ENCODE measurements around the gene LRRC8D. TPM values are rescaled to one million over a fixed set of nuclear protein-coding genes. Genes with fewer than 3 reads are reported as not detected.

LRRC8D gene
- total RNA-seq, 1 experiment from 2014 or later, result 15.0 TPM

- ChIA-PET CTCF (no interaction called here), POLR2A (no interaction called here), RAD21 (ENCODE audit: low non-redundant PET in 1 of 2, low total read pairs in 2 of 2, uncharacterized antibody in 2 of 2, unreplicated experiment in 2 of 2) (no interaction called here)
- TF ChIP-seq SIN3A (IDR thresholded peaks at IDR 0.05; ENCODE audit: low read depth) (no peak), SRF (IDR thresholded peaks at IDR 0.05; ENCODE audit: low read depth) (no peak), SP1 (IDR thresholded peaks at IDR 0.05; ENCODE audit: low read depth) (no peak), FOSL1 (IDR thresholded peaks at IDR 0.05; ENCODE audit: low read depth) (no peak)
- Histone ChIP-seq H3K9ac (ENCODE audit: low read length) (no peak overlapping the region), H3K27me3 (ENCODE audit: insufficient read depth, low read length) (no peaks in the 10 kb centered on the region), H3K27ac (ENCODE audit: low read depth, low read length) (no peak overlapping the region), H4K20me1 (ENCODE audit: insufficient read depth) (no peaks in the 10 kb centered on the region), H2AFZ (ENCODE audit: low read depth, low read length, poor library complexity, severe bottlenecking) (no peak overlapping the region), H3K4me3 (replicated peaks in 1 of 2; ENCODE audit: low read depth in 1 of 2, low read length in 2 of 2) (no peak overlapping the region), H3K4me1 (ENCODE audit: control insufficient read depth in 1 of 2, insufficient read depth in 2 of 2, low read length in 2 of 2) (no peaks in the 10 kb centered on the region), H3K79me2 (ENCODE audit: insufficient read depth, low read length) (no peaks in the 10 kb centered on the region), H3K9me2 (ENCODE audit: insufficient read depth) (no peaks in the 10 kb centered on the region), H3K4me2 (ENCODE audit: low read length) (no peak overlapping the region), H3K9me3 (ENCODE audit: control insufficient read depth in 1 of 2, insufficient read depth in 1 of 2, low read depth in 1 of 2, low read length in 2 of 2) (0 out of 4 replicates have a peak, but pooled peaks cover 0 to 2% of the 10 kb centered on the region in 2 experiments), H3K36me3 (ENCODE audit: control insufficient read depth in 1 of 2, insufficient read depth in 2 of 2, low read length in 2 of 2) (no peaks in the 10 kb centered on the region)
- intact Hi-C loops (cut with micrococcal nuclease), result no loop called here
- ATAC-seq (no peak), DNase-seq (ENCODE audit: low read depth, low spot score) (no peak)
- no TSS peak for BruUV-seq (replicated peaks)
These were observed 141.9 kb downstream of the LRRC8D start for GRCh38 chr1:89962742-89963075.

- ChIA-PET RAD21 (ENCODE audit: low non-redundant PET in 1 of 2, low total read pairs in 2 of 2, uncharacterized antibody in 2 of 2, unreplicated experiment in 2 of 2) (no interaction called here), POLR2A (no interaction called here), CTCF (no interaction called here)
- H3K27ac ChIP-seq (ENCODE audit: low read depth, low read length), result no peak overlapping the region
- ATAC-seq (no peak), DNase-seq (ENCODE audit: low read depth, low spot score) (no peak)
- no peak overlapping the region for H2AFZ ChIP-seq (ENCODE audit: low read depth, low read length, poor library complexity, severe bottlenecking)
- no peaks in the 10 kb centered on the region for H3K36me3 ChIP-seq (ENCODE audit: control insufficient read depth in 1 of 2, insufficient read depth in 2 of 2, low read length in 2 of 2)
- no peaks in the 10 kb centered on the region for H3K4me1 ChIP-seq (ENCODE audit: control insufficient read depth in 1 of 2, insufficient read depth in 2 of 2, low read length in 2 of 2)
- H4K20me1 ChIP-seq (ENCODE audit: insufficient read depth), result no peaks in the 10 kb centered on the region
- no peak overlapping the region for H3K9ac ChIP-seq (ENCODE audit: low read length)
- H3K27me3 ChIP-seq (ENCODE audit: insufficient read depth, low read length), result no peaks in the 10 kb centered on the region
- no peaks in the 10 kb centered on the region for H3K9me2 ChIP-seq (ENCODE audit: insufficient read depth)
- H3K4me2 ChIP-seq (ENCODE audit: low read length), result no peak overlapping the region
- no peaks in the 10 kb centered on the region for H3K79me2 ChIP-seq (ENCODE audit: insufficient read depth, low read length)
- H3K4me3 ChIP-seq (replicated peaks in 1 of 2; ENCODE audit: low read depth in 1 of 2, low read length in 2 of 2), result no peak overlapping the region
- no peak for TF ChIP-seq CEBPB (IDR thresholded peaks at IDR 0.05; ENCODE audit: low read depth)
- TF ChIP-seq REST (IDR thresholded peaks at IDR 0.05; ENCODE audit: low read depth), result no peak
- TF ChIP-seq CTCF (IDR thresholded peaks at IDR 0.05 in 2 of 3, conservative IDR thresholded peaks at IDR 0.05 in 1 of 3; ENCODE audit: borderline replicate concordance in 1 of 3, insufficient read depth in 1 of 3, low read depth in 2 of 3, low read length in 2 of 3), result no peak
- TF ChIP-seq EZH2phosphoT487 (IDR thresholded peaks at IDR 0.05; ENCODE audit: borderline replicate concordance), result no peak
- TF ChIP-seq CBX3 (IDR thresholded peaks at IDR 0.05; ENCODE audit: low read depth), result no peak
- TF ChIP-seq TCF7L2 (IDR thresholded peaks at IDR 0.05; ENCODE audit: borderline replicate concordance, extremely low read depth, insufficient read depth, insufficient read length), result no peak
- no peak for TF ChIP-seq EGR1 (IDR thresholded peaks at IDR 0.05; ENCODE audit: low read depth)
- TF ChIP-seq MAX (IDR thresholded peaks at IDR 0.05), result no peak
- TF ChIP-seq ZFX (IDR thresholded peaks at IDR 0.05), result no peak
- no peak for TF ChIP-seq RAD21 (IDR thresholded peaks at IDR 0.05; ENCODE audit: low read depth)
- no peak for TF ChIP-seq SRF (IDR thresholded peaks at IDR 0.05; ENCODE audit: low read depth)
- TF ChIP-seq YY1 (IDR thresholded peaks at IDR 0.05; ENCODE audit: extremely low read depth, insufficient replicate concordance, low read depth, low read length), result no peak
- no peak for TF ChIP-seq EZH2 (IDR thresholded peaks at IDR 0.05)
- TF ChIP-seq JUND (IDR thresholded peaks at IDR 0.05), result no peak
- TF ChIP-seq POLR2A (IDR thresholded peaks at IDR 0.05; ENCODE audit: borderline replicate concordance, extremely low read depth, insufficient read depth, insufficient read length), result no peak
- TF ChIP-seq ELF1 (IDR thresholded peaks at IDR 0.05; ENCODE audit: borderline replicate concordance, low read depth), result no peak
- intact Hi-C loops (cut with micrococcal nuclease), result no loop called here
- no peaks in the 10 kb centered on the region for H3K9me3 ChIP-seq (ENCODE audit: control insufficient read depth in 1 of 2, insufficient read depth in 1 of 2, low read depth in 1 of 2, low read length in 2 of 2)
- no TSS peak for BruUV-seq (replicated peaks)
These were observed 144.4 kb downstream of the LRRC8D start for GRCh38 chr1:89965193-89965768.

Data from HCT116 (cell line).